ENCODE data around the gene RPS15.

The RPS15 gene

DNA sequence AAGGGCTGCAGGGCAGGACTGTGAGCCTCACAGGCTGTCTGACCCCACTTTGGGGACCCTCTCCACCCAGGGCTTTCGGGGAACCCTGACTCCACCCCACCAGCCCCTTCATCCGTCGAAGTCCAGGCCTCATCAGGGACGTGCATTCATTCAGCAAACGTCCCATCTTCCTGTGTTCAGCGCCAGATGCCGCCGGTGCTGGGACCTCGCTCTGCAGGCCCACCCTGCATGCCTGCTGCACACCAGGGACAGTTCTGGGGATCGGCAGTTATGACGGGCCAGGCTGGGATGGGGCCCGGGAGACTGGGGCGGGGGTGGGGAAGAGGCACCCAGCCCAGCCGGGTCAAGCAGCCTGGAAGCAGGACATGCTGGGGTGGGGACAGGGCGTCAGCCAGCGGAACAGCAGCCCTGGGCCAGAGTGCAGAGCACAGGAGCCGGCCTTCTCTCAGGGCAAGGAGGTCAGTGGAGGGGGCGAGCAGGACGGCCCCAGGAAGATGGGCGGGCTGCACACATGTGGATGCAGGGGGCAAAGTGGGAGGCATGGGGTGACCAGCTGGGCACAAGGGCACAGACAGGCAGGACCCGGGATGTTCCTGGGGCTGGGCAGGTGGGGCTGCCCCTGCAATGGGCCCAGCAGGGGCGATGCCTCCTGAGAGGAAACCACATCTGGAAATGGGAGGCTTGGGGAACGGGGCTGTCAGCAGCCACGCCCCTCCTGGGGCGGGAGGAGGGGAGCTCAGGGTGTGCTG, 42.0 kb upstream of the RPS15 start:
- peaks cover 12% of the 10 kb centered on the region for H3K36me3 ChIP-seq (ENCODE audit: insufficient read depth, low read length)
- H3K9ac ChIP-seq (ENCODE audit: low read depth, low read length) = no peak overlapping the region

DNA sequence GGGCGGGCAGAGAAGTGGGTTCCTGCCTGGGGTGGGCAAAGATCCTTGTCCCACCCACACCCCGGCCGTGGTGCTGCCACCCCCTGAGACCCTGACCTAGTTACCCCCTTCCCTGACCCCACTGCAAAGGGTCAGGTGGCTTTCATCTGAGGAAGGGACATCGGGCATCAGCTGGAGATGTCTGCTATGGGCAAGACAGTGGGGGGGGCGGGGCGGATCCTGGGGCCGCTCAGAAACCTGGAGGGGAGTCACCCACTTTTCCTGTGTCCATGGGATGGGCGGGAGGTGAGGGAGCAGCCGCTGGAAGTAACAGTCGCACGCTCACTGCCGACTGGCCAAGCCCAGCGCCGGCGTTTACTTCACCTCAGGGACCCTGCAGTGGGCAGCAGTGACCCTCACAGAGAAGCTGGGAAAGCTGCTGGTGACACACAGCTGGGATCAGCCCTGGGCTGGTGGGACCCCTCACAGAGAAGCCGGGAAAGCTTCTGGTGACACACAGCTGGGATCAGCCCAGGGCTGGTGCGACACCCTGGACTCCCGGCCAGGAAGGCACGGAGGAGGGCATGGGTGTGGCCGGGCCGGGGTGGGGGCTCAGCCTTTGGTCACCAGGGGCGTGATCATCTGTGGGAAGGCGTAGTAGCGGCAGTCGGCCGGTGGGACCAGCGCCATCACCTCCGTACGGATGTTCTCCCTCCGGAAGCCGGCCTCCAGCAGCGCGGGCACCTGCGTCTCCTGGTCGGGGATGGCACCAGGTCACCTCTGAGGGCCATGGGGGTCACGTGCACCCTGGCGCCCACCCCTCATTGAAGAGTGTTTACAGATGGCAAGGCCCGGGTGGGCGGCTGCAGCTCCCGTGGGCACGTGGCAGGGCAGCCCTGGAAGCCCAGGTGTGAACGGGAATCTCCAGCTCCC, 41.2 kb upstream of the RPS15 start:
- Histone ChIP-seq H3K27me3 (ENCODE audit: control insufficient read depth, insufficient read depth, low read length) (no peaks in the 10 kb centered on the region), H3K9ac (ENCODE audit: low read depth, low read length) (no peak overlapping the region), H3K4me2 (ENCODE audit: low read length) (no peak overlapping the region), H3K9me3 (replicated peaks; ENCODE audit: low read length) (no peaks in the 10 kb centered on the region), H3K4me1 (ENCODE audit: control insufficient read depth, insufficient read depth, low read length) (peaks cover 12% of the 10 kb centered on the region), H3K4me3 (ENCODE audit: low read length) (no peak overlapping the region), H3K36me3 (ENCODE audit: insufficient read depth, low read length) (peaks cover 11% of the 10 kb centered on the region)

More for the DNA sequence above, 42.0 kb upstream of the RPS15 start:
- Histone ChIP-seq H3K9me3 (replicated peaks; ENCODE audit: low read length) (no peaks in the 10 kb centered on the region), H3K4me2 (ENCODE audit: low read length) (no peak overlapping the region), H3K27me3 (ENCODE audit: control insufficient read depth, insufficient read depth, low read length) (no peaks in the 10 kb centered on the region), H3K4me3 (ENCODE audit: low read length) (no peak overlapping the region), H3K4me1 (ENCODE audit: control insufficient read depth, insufficient read depth, low read length) (peaks cover 12% of the 10 kb centered on the region)

DNA sequence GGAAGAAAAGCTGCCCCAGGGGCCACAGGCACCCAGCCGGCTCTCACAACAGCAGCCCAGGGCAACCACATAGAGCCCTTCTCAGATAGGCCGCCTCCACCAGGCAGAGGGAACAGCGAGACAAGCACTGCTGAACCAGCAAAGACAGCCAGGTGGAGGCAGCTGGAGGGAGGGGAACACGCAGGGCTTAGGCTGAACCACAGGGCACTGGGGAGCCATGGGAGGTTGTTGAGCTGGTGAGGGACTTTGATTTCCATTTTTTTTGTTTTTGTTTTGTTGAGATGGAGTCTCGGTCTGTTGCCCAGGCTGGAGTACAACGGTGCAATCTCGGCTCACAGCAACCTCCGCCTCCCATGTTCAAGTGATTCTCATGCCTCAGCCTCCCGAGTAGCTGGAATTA, 40.4 kb upstream of the RPS15 start:
- H3K27me3 ChIP-seq (ENCODE audit: control insufficient read depth, insufficient read depth, low read length) = no peaks in the 10 kb centered on the region
- peaks cover 10% of the 10 kb centered on the region for H3K36me3 ChIP-seq (ENCODE audit: insufficient read depth, low read length)
- no peaks in the 10 kb centered on the region for H3K9me3 ChIP-seq (replicated peaks; ENCODE audit: low read length)
- H3K9ac ChIP-seq (ENCODE audit: low read depth, low read length) = no peak overlapping the region
- H3K4me1 ChIP-seq (ENCODE audit: control insufficient read depth, insufficient read depth, low read length) = peaks cover 16% of the 10 kb centered on the region
- no peak overlapping the region for H3K4me3 ChIP-seq (ENCODE audit: low read length)
- H3K4me2 ChIP-seq (ENCODE audit: low read length) = no peak overlapping the region

DNA sequence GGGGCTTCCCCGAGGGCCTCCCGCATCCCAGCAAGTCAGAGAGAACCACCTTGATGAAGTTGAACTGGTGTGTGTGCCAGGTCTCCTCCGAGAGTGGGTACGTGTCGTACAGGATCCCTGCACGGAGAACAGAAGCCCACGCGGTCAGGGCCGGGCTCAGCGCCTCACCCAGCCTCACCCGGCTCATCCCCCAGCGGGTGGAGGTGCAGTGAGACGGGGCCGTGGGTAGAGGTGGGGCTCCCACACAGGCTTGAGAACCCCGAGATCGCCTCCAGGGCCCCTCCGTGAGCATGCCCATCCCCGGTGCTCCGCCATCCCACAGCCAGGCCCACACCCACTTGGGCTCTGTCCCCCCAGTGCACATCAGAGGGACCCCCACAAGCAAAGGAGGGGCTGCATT, 39.1 kb upstream of the RPS15 start:
- Histone ChIP-seq H3K27me3 (ENCODE audit: control insufficient read depth, insufficient read depth, low read length) (no peaks in the 10 kb centered on the region), H3K4me2 (ENCODE audit: low read length) (no peak overlapping the region), H3K36me3 (ENCODE audit: insufficient read depth, low read length) (no peaks in the 10 kb centered on the region), H3K4me3 (ENCODE audit: low read length) (no peak overlapping the region), H3K4me1 (ENCODE audit: control insufficient read depth, insufficient read depth, low read length) (peaks cover 21% of the 10 kb centered on the region), H3K9me3 (replicated peaks; ENCODE audit: low read length) (no peaks in the 10 kb centered on the region), H3K9ac (ENCODE audit: low read depth, low read length) (no peak overlapping the region)

DNA sequence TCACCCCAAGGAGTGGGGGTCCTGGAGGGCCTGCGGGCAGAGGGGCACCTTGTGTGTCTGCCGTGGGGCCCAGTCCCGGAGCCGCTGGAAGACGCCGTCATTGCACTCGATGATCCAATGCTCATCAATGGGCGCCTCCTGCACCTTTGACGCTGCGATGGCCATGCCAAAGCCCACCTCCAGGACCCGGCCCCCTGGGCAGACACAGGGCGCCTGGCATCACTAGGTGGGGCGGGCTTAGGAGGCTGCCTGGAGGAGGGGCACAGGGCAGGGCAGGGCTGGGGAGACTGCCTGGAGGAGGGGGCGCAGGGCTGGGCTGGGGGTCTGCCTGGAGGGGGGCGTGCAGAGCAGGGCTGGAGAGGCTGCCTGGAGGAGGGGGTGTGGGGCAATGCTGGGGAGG, 38.5 kb upstream of the RPS15 start:
- no peak overlapping the region for H3K4me2 ChIP-seq (ENCODE audit: low read length)
- H3K36me3 ChIP-seq (ENCODE audit: insufficient read depth, low read length) = no peaks in the 10 kb centered on the region
- H3K4me1 ChIP-seq (ENCODE audit: control insufficient read depth, insufficient read depth, low read length) = peaks cover 21% of the 10 kb centered on the region
- H3K4me3 ChIP-seq (ENCODE audit: low read length) = no peak overlapping the region
- no peaks in the 10 kb centered on the region for H3K27me3 ChIP-seq (ENCODE audit: control insufficient read depth, insufficient read depth, low read length)
- no peak overlapping the region for H3K9ac ChIP-seq (ENCODE audit: low read depth, low read length)
- H3K9me3 ChIP-seq (replicated peaks; ENCODE audit: low read length) = no peaks in the 10 kb centered on the region

DNA sequence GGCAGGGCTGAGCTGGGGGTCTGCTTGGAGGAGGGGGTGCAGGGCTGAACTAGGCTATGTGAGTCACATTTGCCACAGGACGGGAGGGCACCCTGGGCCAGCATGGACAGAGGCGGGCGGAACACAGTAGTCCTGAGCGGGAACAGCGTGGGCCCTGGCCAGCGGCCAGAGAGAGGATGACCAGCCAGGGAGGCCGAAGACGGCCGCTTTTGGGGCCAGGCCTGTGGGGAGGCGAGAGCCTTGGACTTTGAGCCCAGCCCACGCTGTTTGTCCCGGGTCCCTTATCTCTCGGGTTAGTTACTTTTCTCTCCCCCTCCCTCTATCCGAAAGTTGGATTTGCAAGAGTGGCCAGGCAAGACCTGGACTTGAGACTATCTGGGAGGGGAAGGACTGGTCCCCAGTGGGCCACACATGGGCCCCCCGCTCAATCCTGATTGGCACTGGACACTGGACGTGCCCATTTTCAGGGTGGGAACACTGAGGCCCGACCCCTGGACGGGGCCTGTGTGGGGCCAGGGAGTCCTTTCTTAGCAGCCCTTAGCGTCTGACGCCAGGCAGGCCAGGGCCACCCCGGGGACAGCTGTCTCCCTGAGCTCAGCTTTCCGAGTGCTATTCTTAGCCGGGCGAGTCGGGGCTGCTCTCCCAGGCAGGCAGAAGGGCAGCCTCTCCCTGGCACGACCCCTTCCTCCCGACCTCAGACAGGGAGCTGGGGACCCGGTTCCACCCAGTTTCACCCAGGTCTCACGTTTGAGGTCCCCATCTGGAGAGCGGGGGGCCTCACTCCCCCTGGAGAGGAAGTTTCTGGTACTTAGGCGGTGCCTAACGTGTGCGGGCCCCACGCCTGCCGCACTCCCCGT, 37.7 kb upstream of the RPS15 start:
- Histone ChIP-seq H3K4me1 (ENCODE audit: control insufficient read depth, insufficient read depth, low read length) (peaks cover 21% of the 10 kb centered on the region), H3K4me3 (ENCODE audit: low read length) (peak overlapping the region; percentile 80), H3K27me3 (ENCODE audit: control insufficient read depth, insufficient read depth, low read length) (no peaks in the 10 kb centered on the region), H3K9me3 (replicated peaks; ENCODE audit: low read length) (no peaks in the 10 kb centered on the region), H3K9ac (ENCODE audit: low read depth, low read length) (peak overlapping the region; percentile 78), H3K4me2 (ENCODE audit: low read length) (peak overlapping the region; percentile 93), H3K36me3 (ENCODE audit: insufficient read depth, low read length) (no peaks in the 10 kb centered on the region)

DNA sequence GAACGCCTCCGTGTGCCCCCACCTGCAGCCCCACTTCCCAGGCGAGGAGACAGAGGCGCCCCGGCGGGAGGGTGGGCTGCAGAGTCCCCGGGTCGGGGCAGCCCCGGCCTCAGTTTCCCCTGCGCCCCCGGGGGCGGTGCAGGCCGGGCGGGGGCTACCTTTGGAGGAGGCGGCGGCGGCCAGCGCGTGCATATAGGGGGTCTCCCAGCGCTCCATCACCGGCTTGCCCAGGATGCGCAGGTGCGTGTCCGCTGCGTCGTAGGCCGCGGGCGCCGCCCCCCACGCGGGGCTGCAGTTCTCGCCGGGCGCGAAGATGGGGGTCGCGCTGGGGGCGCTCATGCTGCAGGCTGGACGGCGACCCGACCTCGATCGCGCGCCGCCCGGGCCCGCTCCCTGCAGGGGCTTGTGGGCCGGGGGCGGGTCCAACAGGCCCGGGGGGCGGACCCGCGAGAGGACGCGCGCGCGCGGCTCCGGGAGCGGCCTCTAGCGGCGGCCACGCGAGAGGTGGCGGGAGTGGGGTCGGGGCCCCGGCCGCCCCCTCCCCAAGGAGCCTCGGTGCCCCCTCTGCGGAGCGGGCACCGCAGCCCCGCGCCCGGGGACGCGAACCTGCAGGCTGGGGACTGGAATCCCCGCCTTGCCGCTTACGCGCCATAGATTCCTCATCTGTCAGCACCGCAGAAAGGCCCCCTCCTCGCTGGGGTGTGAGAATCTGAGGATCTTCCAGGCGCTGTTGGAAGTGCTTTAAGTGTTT, 36.9 kb upstream of the RPS15 start, which contains the start of gene GAMT:
GAMT (minus strand) TSS at position 405 of the 751 bp plus-strand sequence; CDS start at position 339, 66 bp downstream.
- Histone ChIP-seq H3K4me1 (ENCODE audit: control insufficient read depth, insufficient read depth, low read length) (peaks cover 21% of the 10 kb centered on the region), H3K4me3 (ENCODE audit: low read length) (peak within 1 kb of the TSS; percentile 80), H3K27me3 (ENCODE audit: control insufficient read depth, insufficient read depth, low read length) (no peaks in the 10 kb centered on the region), H3K9ac (ENCODE audit: low read depth, low read length) (peak within 1 kb of the TSS; percentile 78), H3K9me3 (replicated peaks; ENCODE audit: low read length) (no peaks in the 10 kb centered on the region), H3K36me3 (ENCODE audit: insufficient read depth, low read length) (no peaks in the 10 kb centered on the region), H3K4me2 (ENCODE audit: low read length) (peak within 1 kb of the TSS; percentile 93)

DNA sequence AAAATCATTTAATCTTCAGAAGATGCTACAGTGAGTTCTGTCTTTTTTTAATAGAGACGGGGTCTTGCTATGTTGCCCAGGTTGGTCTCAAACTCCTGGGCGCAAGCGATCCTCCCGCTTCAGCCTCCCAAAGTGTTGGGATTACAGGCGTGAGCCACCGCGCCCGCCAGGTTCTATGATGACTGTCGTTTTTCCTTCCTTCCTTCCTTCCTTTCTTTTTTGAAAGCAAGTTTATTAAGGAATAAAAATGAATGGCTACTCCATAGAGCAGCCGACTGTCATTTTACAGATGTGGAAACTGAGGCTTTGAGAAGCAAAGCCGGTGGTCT, 36.3 kb upstream of the RPS15 start:
- Histone ChIP-seq H3K27me3 (ENCODE audit: control insufficient read depth, insufficient read depth, low read length) (no peaks in the 10 kb centered on the region), H3K9me3 (replicated peaks; ENCODE audit: low read length) (no peaks in the 10 kb centered on the region), H3K4me3 (ENCODE audit: low read length) (peak overlapping the region; percentile 80), H3K4me2 (ENCODE audit: low read length) (peak overlapping the region; percentile 93), H3K4me1 (ENCODE audit: control insufficient read depth, insufficient read depth, low read length) (peaks cover 23% of the 10 kb centered on the region), H3K36me3 (ENCODE audit: insufficient read depth, low read length) (no peaks in the 10 kb centered on the region), H3K9ac (ENCODE audit: low read depth, low read length) (peak overlapping the region; percentile 78)

DNA sequence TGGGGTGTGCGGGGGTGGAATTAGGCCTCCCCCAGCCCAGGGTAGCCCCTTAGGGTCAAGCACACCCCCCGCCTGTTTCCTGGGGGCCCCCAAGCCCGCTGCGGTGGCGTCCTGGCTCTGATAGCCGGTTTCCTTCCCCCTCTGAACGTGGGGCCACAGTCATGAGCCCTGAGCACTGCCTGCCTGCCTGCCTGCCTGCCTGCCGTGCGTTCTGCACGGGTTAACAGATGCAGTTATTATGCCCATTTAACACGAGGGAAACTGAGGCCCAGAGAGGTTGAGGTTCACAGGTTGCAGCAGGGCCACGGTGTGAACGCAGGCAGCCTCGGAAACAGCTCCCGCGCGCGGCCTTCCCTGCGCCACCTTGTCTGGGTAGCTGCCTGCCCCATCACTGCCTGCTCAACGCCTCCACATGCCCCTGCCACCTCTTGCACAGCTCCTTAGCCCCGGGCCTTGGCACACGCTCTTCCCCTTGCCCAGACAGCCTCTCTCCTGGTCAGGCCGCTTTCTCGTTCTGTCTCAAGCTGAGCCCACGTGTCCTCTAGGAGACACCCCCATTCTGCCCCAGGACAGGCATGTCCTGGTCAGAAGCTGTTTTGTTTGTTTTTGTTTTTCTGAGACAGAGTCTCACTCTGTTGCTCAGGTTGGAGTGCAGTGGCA, 35.7 kb upstream of the RPS15 start:
- Histone ChIP-seq H3K4me3 (ENCODE audit: low read length) (no peak overlapping the region), H3K4me2 (ENCODE audit: low read length) (peak overlapping the region; percentile 37), H3K36me3 (ENCODE audit: insufficient read depth, low read length) (no peaks in the 10 kb centered on the region), H3K9me3 (replicated peaks; ENCODE audit: low read length) (no peaks in the 10 kb centered on the region), H3K4me1 (ENCODE audit: control insufficient read depth, insufficient read depth, low read length) (peaks cover 23% of the 10 kb centered on the region), H3K27me3 (ENCODE audit: control insufficient read depth, insufficient read depth, low read length) (no peaks in the 10 kb centered on the region), H3K9ac (ENCODE audit: low read depth, low read length) (no peak overlapping the region)

DNA sequence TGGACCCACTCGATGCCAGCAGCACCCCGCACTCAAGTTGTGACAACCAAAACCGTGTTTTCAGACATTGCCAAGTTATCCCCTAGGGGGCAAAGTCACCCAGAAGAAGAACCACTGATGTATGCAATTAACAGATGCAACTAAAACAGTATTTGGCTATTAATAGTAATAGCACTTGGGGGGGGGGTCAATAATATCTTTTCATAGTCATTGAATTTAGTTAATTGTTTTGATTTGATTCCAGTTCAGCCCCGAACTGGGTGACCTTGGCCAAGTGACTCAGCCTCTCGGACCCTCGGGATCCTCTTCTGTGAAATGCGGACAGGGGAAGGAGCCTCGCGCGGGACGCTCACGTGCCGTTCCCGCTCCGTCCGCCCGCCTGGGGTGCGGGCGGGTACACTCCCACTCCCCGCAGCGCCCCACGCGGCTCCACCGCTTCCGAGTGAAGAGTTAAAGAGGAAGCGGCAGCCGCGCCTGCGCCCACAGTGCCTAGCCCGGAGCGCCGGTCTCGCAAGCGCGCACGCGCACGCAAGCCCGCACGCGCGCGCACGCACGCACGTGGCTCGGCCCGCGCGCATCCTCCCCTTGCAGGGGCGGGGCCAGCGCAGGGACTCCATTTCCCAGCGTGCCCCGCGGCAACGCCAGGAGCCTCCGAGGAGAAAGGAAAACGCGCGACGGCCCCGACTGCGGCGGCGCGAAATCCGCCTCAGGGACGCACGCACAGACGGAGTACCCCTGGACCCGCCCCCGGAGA, 31.2 kb upstream of the RPS15 start:
- Histone ChIP-seq H3K27me3 (ENCODE audit: control insufficient read depth, insufficient read depth, low read length) (no peaks in the 10 kb centered on the region), H3K4me2 (ENCODE audit: low read length) (peak overlapping the region; percentile 85), H3K9ac (ENCODE audit: low read depth, low read length) (peak overlapping the region; percentile 72), H3K4me3 (ENCODE audit: low read length) (peak overlapping the region; percentile 69), H3K9me3 (replicated peaks; ENCODE audit: low read length) (no peaks in the 10 kb centered on the region), H3K4me1 (ENCODE audit: control insufficient read depth, insufficient read depth, low read length) (peaks cover 41% of the 10 kb centered on the region), H3K36me3 (ENCODE audit: insufficient read depth, low read length) (peaks cover 11% of the 10 kb centered on the region)

Data from skeletal muscle satellite cell (primary cell).